Hepatocyte (in vitro differentiated cells): ENCODE data around the gene LUC7L. TPM values are rescaled to one million over a fixed set of nuclear protein-coding genes. Genes with fewer than 3 reads are reported as not detected.

Source experiments
- DNase-seq: peaks from one replicate; pipeline ENCODE4 v3.0.0-alpha.2; 2016; ENCODE audit warnings: low spot score
- H2AFZ ChIP-seq: fragments of 200-600 bp; sonication (generic); 2 replicates; pipeline ENCODE4 v1.6.0; 2016; ENCODE audit warnings: antibody characterized with exemption, mild to moderate bottlenecking
- H3K27ac ChIP-seq: fragments of 200-600 bp; sonication (generic); 2 replicates; pipeline ENCODE4 v1.5.1; 2016; ENCODE audit warnings: mild to moderate bottlenecking
- H3K27me3 ChIP-seq: fragments of 200-600 bp; sonication (generic); 2 replicates; pipeline ENCODE4 v1.6.1; 2016
- H3K36me3 ChIP-seq: fragments of 200-600 bp; sonication (generic); replicated peaks from 2 replicates; pipeline ENCODE4 v1.5.1; 2016; ENCODE audit warnings: low read depth; ENCODE audit not compliant: insufficient read depth
- H3K4me1 ChIP-seq: fragments of 200-600 bp; sonication (generic); 2 replicates; pipeline ENCODE4 v1.5.1; 2016; ENCODE audit warnings: mild to moderate bottlenecking, moderate library complexity; ENCODE audit not compliant: insufficient read depth
- H3K4me2 ChIP-seq: fragments of 200-600 bp; sonication (generic); 2 replicates; pipeline ENCODE4 v1.6.0; 2016
- H3K4me3 ChIP-seq: fragments of 200-600 bp; sonication (generic); 2 replicates; pipeline ENCODE4 v1.5.1; 2016; ENCODE audit warnings: mild to moderate bottlenecking
- H3K79me2 ChIP-seq: fragments of 200-600 bp; sonication (generic); 2 replicates; pipeline ENCODE4 v1.6.0; 2017; ENCODE audit warnings: mild to moderate bottlenecking
- H3K9me2 ChIP-seq: fragments of 200-600 bp; sonication (generic); replicated peaks from 2 replicates; pipeline ENCODE4 v1.6.0; 2017; ENCODE audit warnings: mild to moderate bottlenecking; ENCODE audit not compliant: insufficient read depth
- H3K9me3 ChIP-seq: fragments of 200-600 bp; sonication (generic); 2 replicates; pipeline ENCODE4 v1.5.1; 2016; ENCODE audit warnings: low read depth, mild to moderate bottlenecking
- H4K20me1 ChIP-seq: fragments of 200-600 bp; sonication (generic); 2 replicates; pipeline ENCODE4 v1.6.0; 2016; ENCODE audit warnings: mild to moderate bottlenecking; ENCODE audit not compliant: insufficient read depth, poor library complexity, severe bottlenecking
- EZH2 ChIP-seq: fragments of 200-600 bp; sonication (generic); IDR thresholded peaks from 2 replicates; pipeline ENCODE4 v1.6.1; 2016; ENCODE audit warnings: antibody characterized with exemption, mild to moderate bottlenecking, borderline replicate concordance
- EZH2phosphoT487 ChIP-seq: fragments of 200-600 bp; sonication (generic); IDR thresholded peaks from one replicate; pipeline ENCODE4 v1.6.1; 2018; ENCODE audit warnings: antibody characterized with exemption, mild to moderate bottlenecking, low read depth, moderate library complexity; ENCODE audit not compliant: unreplicated experiment, severe bottlenecking
- WGBS: methylation state at CpG from one replicate; pipeline ENCODE4 v1.1.6; 2016; ENCODE audit warnings: low lambda C conversion rate; ENCODE audit errors: missing lambda C conversion rate; 5-methylcytosine and 5-hydroxymethylcytosine counted together
- polyA plus RNA-seq: library from polyadenylated mRNA; unstranded; fragments of >200 nt; fragmentation: Nextera tagmentation; extraction: Ambion mirVana; gene quantifications from 2 replicates; pipeline ENCODE4 v1.2.1, GENCODE V29; 2016
- total RNA-seq: library from RNA; depleted of rRNA; stranded (reverse); fragments of >200 nt; gene quantifications from 2 replicates; pipeline ENCODE4 v1.2.3, GENCODE V29; 2014
- TF ChIP-seq, protein P1 (sequence below): fragments of 200-600 bp; sonication (generic); IDR thresholded peaks from 2 replicates; pipeline ENCODE4 v1.5.1; 2016; ENCODE audit warnings: antibody characterized with exemption, mild to moderate bottlenecking; ENCODE audit not compliant: poor library complexity

LUC7L gene
- total and polyA plus RNA-seq, 2 experiments from 2014 or later: 75.2 to 75.4 TPM

GRCh38 chr16:187330-187729 is 41.9 kb downstream of the LUC7L start:
- Histone ChIP-seq H3K27me3 (no peaks in the 10 kb centered on the region), H3K79me2 (no peaks in the 10 kb centered on the region), H2AFZ (no peak overlapping the region), H3K4me1 (no peaks in the 10 kb centered on the region), H3K4me2 (no peak overlapping the region), H3K9me2 (no peaks in the 10 kb centered on the region), H3K4me3 (no peak overlapping the region), H3K27ac (no peak overlapping the region), H3K9me3 (no peaks in the 10 kb centered on the region), H4K20me1 (no peaks in the 10 kb centered on the region), H3K36me3 (no peaks in the 10 kb centered on the region)
- WGBS: 99% methylated on average over 8 of the region's 8 CpGs
- TF ChIP-seq EZH2 (no peak), EZH2phosphoT487 (no peak)
- TF ChIP-seq, protein P1, sequence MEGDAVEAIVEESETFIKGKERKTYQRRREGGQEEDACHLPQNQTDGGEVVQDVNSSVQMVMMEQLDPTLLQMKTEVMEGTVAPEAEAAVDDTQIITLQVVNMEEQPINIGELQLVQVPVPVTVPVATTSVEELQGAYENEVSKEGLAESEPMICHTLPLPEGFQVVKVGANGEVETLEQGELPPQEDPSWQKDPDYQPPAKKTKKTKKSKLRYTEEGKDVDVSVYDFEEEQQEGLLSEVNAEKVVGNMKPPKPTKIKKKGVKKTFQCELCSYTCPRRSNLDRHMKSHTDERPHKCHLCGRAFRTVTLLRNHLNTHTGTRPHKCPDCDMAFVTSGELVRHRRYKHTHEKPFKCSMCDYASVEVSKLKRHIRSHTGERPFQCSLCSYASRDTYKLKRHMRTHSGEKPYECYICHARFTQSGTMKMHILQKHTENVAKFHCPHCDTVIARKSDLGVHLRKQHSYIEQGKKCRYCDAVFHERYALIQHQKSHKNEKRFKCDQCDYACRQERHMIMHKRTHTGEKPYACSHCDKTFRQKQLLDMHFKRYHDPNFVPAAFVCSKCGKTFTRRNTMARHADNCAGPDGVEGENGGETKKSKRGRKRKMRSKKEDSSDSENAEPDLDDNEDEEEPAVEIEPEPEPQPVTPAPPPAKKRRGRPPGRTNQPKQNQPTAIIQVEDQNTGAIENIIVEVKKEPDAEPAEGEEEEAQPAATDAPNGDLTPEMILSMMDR: no peak
- no peak for DNase-seq

DNA sequence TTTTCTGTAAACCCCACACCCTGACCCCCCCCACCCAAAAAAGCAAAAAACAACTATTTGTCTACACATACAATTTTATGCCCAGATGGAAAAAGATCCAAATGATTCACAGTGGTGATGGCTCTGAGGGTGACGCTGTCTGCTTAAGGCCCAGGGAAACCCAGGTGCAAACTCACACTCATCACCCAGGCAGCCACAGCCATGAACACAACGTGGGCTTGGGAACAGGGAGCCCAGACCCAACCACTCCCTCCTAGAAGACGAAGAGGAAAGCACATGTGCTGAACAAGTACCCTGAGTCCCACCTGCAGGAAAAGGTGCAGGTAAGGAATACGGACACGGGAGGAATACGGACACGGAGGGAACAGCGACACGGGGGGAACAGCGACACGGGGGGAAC is 43.6 kb downstream of the LUC7L start:
- Histone ChIP-seq H3K4me3 (no peak overlapping the region), H3K36me3 (no peaks in the 10 kb centered on the region), H3K4me2 (no peak overlapping the region), H3K9me2 (no peaks in the 10 kb centered on the region), H3K4me1 (peaks cover 5% of the 10 kb centered on the region), H3K9me3 (no peaks in the 10 kb centered on the region), H4K20me1 (peaks cover 2% of the 10 kb centered on the region), H3K27ac (no peak overlapping the region), H3K79me2 (no peaks in the 10 kb centered on the region), H2AFZ (no peak overlapping the region), H3K27me3 (no peaks in the 10 kb centered on the region)
- TF ChIP-seq, protein P1: no peak
- no peak for TF ChIP-seq EZH2
- no peak for TF ChIP-seq EZH2phosphoT487
- DNase-seq: no peak
- 94% methylated on average over 6 of the region's 11 CpGs for WGBS

GRCh38 chr16:185213-185612 is 44.0 kb downstream of the LUC7L start:
- H3K4me1 ChIP-seq: peaks cover 8% of the 10 kb centered on the region
- H3K36me3 ChIP-seq: no peaks in the 10 kb centered on the region
- H3K4me3 ChIP-seq: no peak overlapping the region
- no peak for DNase-seq
- TF ChIP-seq EZH2 (no peak), EZH2phosphoT487 (no peak)
- TF ChIP-seq, protein P1: no peak
- no peaks in the 10 kb centered on the region for H3K9me2 ChIP-seq
- H2AFZ ChIP-seq: no peak overlapping the region
- no peaks in the 10 kb centered on the region for H3K9me3 ChIP-seq
- no peak overlapping the region for H3K4me2 ChIP-seq
- whole genome bisulfite sequencing: 94% methylated on average over 6 of the region's 13 CpGs
- H3K27ac ChIP-seq: no peak overlapping the region
- H4K20me1 ChIP-seq: peaks cover 4% of the 10 kb centered on the region
- no peaks in the 10 kb centered on the region for H3K79me2 ChIP-seq
- H3K27me3 ChIP-seq: no peaks in the 10 kb centered on the region

GRCh38 chr16:183005-183404 is 46.2 kb downstream of the LUC7L start:
- H4K20me1 ChIP-seq: peaks cover 4% of the 10 kb centered on the region
- no peak for DNase-seq
- 95% methylated on average over 7 of the region's 7 CpGs for WGBS
- no peak overlapping the region for H3K4me2 ChIP-seq
- no peaks in the 10 kb centered on the region for H3K79me2 ChIP-seq
- TF ChIP-seq, protein P1: no peak
- TF ChIP-seq EZH2phosphoT487 (no peak), EZH2 (no peak)
- no peak overlapping the region for H3K4me3 ChIP-seq
- no peaks in the 10 kb centered on the region for H3K9me3 ChIP-seq
- no peak overlapping the region for H2AFZ ChIP-seq
- H3K27me3 ChIP-seq: peaks cover 21% of the 10 kb centered on the region
- peaks cover 11% of the 10 kb centered on the region for H3K4me1 ChIP-seq
- no peaks in the 10 kb centered on the region for H3K9me2 ChIP-seq
- no peak overlapping the region for H3K27ac ChIP-seq
- no peaks in the 10 kb centered on the region for H3K36me3 ChIP-seq
